Kidney epithelial cell (primary cell): Measurements from ENCODE around the gene NECAB3. TPM values are rescaled to one million over a fixed set of nuclear protein-coding genes. Genes with fewer than 3 reads are reported as not detected.
"Not testable (repeated sequence)": the region's sequence is repeated elsewhere in the genome, so short reads cannot be mapped to it uniquely, and the experiment has no call there.

Source experiments
- DNase-seq: peaks from one replicate; pipeline ENCODE4 v3.0.0-alpha.2; 2010; ENCODE audit warnings: low read depth
- H3K27me3 ChIP-seq: 2 replicates; pipeline ENCODE4 v1.6.0; 2011; ENCODE audit warnings: low read length; ENCODE audit not compliant: control insufficient read depth, insufficient read depth
- H3K36me3 ChIP-seq: 2 replicates; pipeline ENCODE4 v1.5.1; 2011; ENCODE audit warnings: low read length; ENCODE audit not compliant: control insufficient read depth, insufficient read depth
- H3K4me3 ChIP-seq: 2 replicates; pipeline ENCODE4 v1.5.1; 2011; ENCODE audit warnings: low read depth, mild to moderate bottlenecking, control low read depth, low read length
- total RNA-seq: library from RNA; depleted of rRNA; stranded (reverse); fragments of >200 nt; gene quantifications from 2 replicates; pipeline ENCODE4 v1.2.3, GENCODE V29; 2015
- TF ChIP-seq, protein P1 (sequence below): IDR thresholded peaks from 2 replicates; pipeline ENCODE4 v1.5.1; 2011; ENCODE audit warnings: mild to moderate bottlenecking, moderate library complexity, low read length, control low read depth, inconsistent platforms; ENCODE audit not compliant: insufficient read depth, poor library complexity, severe bottlenecking

The NECAB3 gene
- total RNA-seq, 1 donor from 2014 or later, result 17.5 TPM

- Histone ChIP-seq H3K36me3 (no peaks in the 10 kb centered on the region), H3K4me3 (no peak overlapping the region), H3K27me3 (no peaks in the 10 kb centered on the region)
- TF ChIP-seq, protein P1, sequence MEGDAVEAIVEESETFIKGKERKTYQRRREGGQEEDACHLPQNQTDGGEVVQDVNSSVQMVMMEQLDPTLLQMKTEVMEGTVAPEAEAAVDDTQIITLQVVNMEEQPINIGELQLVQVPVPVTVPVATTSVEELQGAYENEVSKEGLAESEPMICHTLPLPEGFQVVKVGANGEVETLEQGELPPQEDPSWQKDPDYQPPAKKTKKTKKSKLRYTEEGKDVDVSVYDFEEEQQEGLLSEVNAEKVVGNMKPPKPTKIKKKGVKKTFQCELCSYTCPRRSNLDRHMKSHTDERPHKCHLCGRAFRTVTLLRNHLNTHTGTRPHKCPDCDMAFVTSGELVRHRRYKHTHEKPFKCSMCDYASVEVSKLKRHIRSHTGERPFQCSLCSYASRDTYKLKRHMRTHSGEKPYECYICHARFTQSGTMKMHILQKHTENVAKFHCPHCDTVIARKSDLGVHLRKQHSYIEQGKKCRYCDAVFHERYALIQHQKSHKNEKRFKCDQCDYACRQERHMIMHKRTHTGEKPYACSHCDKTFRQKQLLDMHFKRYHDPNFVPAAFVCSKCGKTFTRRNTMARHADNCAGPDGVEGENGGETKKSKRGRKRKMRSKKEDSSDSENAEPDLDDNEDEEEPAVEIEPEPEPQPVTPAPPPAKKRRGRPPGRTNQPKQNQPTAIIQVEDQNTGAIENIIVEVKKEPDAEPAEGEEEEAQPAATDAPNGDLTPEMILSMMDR, result no peak
- no peak for DNase-seq
Observed at GRCh38 chr20:33640287-33640686, 33.9 kb downstream of the NECAB3 start.

DNA sequence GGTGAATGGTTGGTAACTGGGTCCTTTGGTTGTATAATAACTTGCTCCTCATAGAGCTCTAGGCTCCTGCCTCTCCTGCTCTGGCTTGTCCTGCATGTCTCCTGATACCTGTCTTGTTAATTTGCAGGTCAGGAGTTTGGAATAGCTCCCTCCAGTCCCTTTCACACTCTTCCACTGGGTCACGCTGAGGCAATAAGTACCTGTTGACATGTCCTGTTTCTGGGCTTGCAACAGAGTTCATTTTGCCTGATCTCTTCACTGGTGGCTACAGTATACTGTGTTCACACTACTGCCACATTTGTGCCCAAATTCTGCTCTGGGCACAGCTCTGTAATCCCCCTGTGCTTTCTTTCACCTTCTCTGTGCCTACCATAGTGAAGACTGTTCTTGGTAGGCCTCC is 37.5 kb downstream of the NECAB3 start:
- DNase-seq, result no peak
- TF ChIP-seq, protein P1, result no peak
- no peaks in the 10 kb centered on the region for H3K36me3 ChIP-seq
- no peak overlapping the region for H3K4me3 ChIP-seq
- H3K27me3 ChIP-seq, result no peaks in the 10 kb centered on the region

GRCh38 chr20:33635341-33635740 is 38.9 kb downstream of the NECAB3 start:
- TF ChIP-seq, protein P1, result no peak
- H3K4me3 ChIP-seq, result no peak overlapping the region
- no peaks in the 10 kb centered on the region for H3K36me3 ChIP-seq
- no peak for DNase-seq
- no peaks in the 10 kb centered on the region for H3K27me3 ChIP-seq

DNA sequence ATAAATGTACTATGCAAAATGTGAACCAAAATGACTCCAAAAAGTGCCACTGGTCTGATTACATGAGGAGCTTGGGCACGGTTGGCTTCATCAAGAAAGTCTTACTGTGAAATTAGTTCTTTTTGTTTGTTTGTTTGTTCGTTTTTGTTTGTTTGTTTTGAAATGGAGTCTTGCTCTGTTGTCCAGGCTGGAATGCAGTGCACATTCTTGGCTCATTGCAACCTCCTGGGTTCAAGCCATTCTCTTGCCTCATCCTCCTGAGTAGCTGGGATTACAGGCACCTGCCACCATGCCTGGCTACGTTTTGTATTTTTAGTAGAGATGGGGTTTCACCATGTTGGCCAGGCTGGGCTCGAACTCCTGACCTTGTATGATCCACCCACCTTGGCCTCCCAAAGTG is 42.3 kb downstream of the NECAB3 start:
- not testable (repeated sequence) for H3K4me3 ChIP-seq, DNase-seq, H3K27me3 ChIP-seq, H3K36me3 ChIP-seq

DNA sequence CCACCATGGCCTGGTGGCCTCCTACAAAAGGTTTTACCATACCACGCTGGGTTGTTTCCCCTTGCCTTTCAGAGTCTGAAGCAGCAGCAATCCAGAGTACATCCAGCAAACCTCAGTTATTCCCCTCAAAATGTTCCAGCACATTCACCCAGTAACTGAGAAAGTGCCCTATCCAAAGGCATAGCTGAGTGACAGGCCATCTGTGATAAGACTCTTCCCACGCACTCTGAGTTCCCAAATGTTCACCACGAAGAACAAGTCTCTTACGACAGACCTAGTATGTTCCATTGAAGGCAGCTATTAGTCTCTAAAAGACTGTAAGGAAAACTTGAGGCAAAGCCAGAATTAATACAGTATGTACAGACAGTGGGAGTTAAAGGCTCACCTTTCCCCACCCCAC is 43.7 kb downstream of the NECAB3 start:
- H3K27me3 ChIP-seq, result no peaks in the 10 kb centered on the region
- TF ChIP-seq, protein P1, result no peak
- DNase-seq, result no peak
- H3K4me3 ChIP-seq, result no peak overlapping the region
- no peaks in the 10 kb centered on the region for H3K36me3 ChIP-seq

GRCh38 chr20:33629979-33630378 is 44.2 kb downstream of the NECAB3 start:
- H3K27me3 ChIP-seq, result no peaks in the 10 kb centered on the region
- TF ChIP-seq, protein P1, result no peak
- no peak overlapping the region for H3K4me3 ChIP-seq
- DNase-seq, result no peak
- no peaks in the 10 kb centered on the region for H3K36me3 ChIP-seq

DNA sequence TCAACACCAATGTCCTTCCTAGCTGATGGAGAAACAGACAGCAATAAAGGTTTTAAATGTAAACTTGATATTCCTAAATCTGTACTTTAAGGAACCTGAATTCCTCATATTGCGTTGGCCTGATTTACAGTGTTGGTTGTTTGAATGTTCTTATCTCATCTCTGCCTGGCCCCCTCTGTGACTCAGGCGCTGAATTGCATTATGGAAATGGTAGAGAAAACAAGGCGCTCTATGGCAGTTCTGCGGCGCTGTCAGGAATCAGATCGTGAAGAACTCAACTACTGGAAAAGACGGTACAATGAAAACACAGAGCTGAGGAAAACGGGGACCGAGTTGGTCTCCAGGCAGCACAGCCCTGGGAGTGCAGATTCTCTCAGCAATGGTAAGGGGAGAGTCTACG is 44.7 kb downstream of the NECAB3 start:
- TF ChIP-seq, protein P1, result no peak
- H3K36me3 ChIP-seq, result no peaks in the 10 kb centered on the region
- H3K4me3 ChIP-seq, result no peak overlapping the region
- H3K27me3 ChIP-seq, result no peaks in the 10 kb centered on the region
- DNase-seq, result no peak
